HG03558 (cell line): ENCODE data around the gene COLQ.
"Not testable (repeated sequence)": the region's sequence is repeated elsewhere in the genome, so short reads cannot be mapped to it uniquely, and the experiment has no call there.

Experiments
- ATAC-seq: cut with Tn5 transposase; IDR thresholded peaks from one replicate; pipeline ENCODE4 v1.9.1; 2021; ENCODE audit warnings: moderate number of reproducible peaks; ENCODE audit not compliant: unreplicated experiment; ENCODE audit errors: extremely low read depth

The COLQ gene

GRCh38 chr3:15495461-15496340 is 25.8 kb downstream of the COLQ start:
- ATAC-seq = no peak

- no peak for ATAC-seq
Measured at GRCh38 chr3:15493436-15493835, 28.1 kb downstream of the COLQ start.

GRCh38 chr3:15492847-15493360 is 28.6 kb downstream of the COLQ start:
- no peak for ATAC-seq

GRCh38 chr3:15491143-15491542 is 30.4 kb downstream of the COLQ start:
- ATAC-seq = no peak

- no peak for ATAC-seq
Measured at GRCh38 chr3:15490158-15490557, 31.3 kb downstream of the COLQ start.

- no peak for ATAC-seq
Measured at GRCh38 chr3:15488002-15488401, 33.5 kb downstream of the COLQ start.

- no peak for ATAC-seq
Measured at GRCh38 chr3:15486979-15487378, 34.5 kb downstream of the COLQ start.

- ATAC-seq = no peak
Measured at GRCh38 chr3:15486020-15486419, 35.5 kb downstream of the COLQ start.

- not testable (repeated sequence) for ATAC-seq
Measured at GRCh38 chr3:15484551-15484950, 37.0 kb downstream of the COLQ start.

GRCh38 chr3:15479400-15480224 is 41.9 kb downstream of the COLQ start:
- no peak for ATAC-seq

- no peak for ATAC-seq
Measured at GRCh38 chr3:15478640-15478979, 42.9 kb downstream of the COLQ start.

GRCh38 chr3:15477951-15478639 is 43.4 kb downstream of the COLQ start:
- ATAC-seq = no peak

GRCh38 chr3:15476378-15476777 is 45.1 kb downstream of the COLQ start:
- ATAC-seq = no peak

- ATAC-seq = no peak
Measured at GRCh38 chr3:15475161-15475560, 46.3 kb downstream of the COLQ start.

- ATAC-seq = no peak
Measured at GRCh38 chr3:15471861-15472260, 49.6 kb downstream of the COLQ start.

- ATAC-seq = no peak
Measured at GRCh38 chr3:15470849-15471248, 50.7 kb downstream of the COLQ start.

- no peak for ATAC-seq
Measured at GRCh38 chr3:15470261-15470660, 51.2 kb downstream of the COLQ start.

GRCh38 chr3:15467227-15468181 is 54.0 kb downstream of the COLQ start:
- ATAC-seq = no peak

GRCh38 chr3:15465876-15466585 is 55.5 kb downstream of the COLQ start:
- ATAC-seq = no peak
